GM19395 (cell line): ENCODE measurements around the gene CAPN5.

Source experiments
- ATAC-seq: cut with Tn5 transposase; IDR thresholded peaks from one replicate; pipeline ENCODE4 v1.9.1; 2021; ENCODE audit warnings: mild to moderate bottlenecking, moderate library complexity; ENCODE audit not compliant: unreplicated experiment

Gene CAPN5

GRCh38 chr11:77165066-77165465 lies 98.3 kb downstream of the CAPN5 start:
- ATAC-seq, result no peak

- ATAC-seq, result no peak
These were observed 99.2 kb downstream of the CAPN5 start for GRCh38 chr11:77166021-77166420.

GRCh38 chr11:77167111-77167626 lies 100.4 kb downstream of the CAPN5 start:
- ATAC-seq, result no peak

GRCh38 chr11:77167791-77168190 lies 101.0 kb downstream of the CAPN5 start:
- no peak for ATAC-seq

GRCh38 chr11:77170107-77170506 lies 103.3 kb downstream of the CAPN5 start:
- ATAC-seq, result no peak

GRCh38 chr11:77171254-77171653 lies 104.5 kb downstream of the CAPN5 start:
- ATAC-seq, result no peak

- ATAC-seq, result no peak
These were observed 105.3 kb downstream of the CAPN5 start for GRCh38 chr11:77171885-77172665.

- ATAC-seq, result no peak
These were observed 105.9 kb downstream of the CAPN5 start for GRCh38 chr11:77172666-77172982.

- no peak for ATAC-seq
These were observed 106.7 kb downstream of the CAPN5 start for GRCh38 chr11:77173494-77173893.

GRCh38 chr11:77174559-77174958 lies 107.8 kb downstream of the CAPN5 start:
- ATAC-seq, result no peak

GRCh38 chr11:77175021-77175842 lies 108.5 kb downstream of the CAPN5 start:
- no peak for ATAC-seq
